Neural progenitor cell (in vitro differentiated cells): Measurements from ENCODE around the gene NIM1K. TPM values are rescaled to one million over a fixed set of nuclear protein-coding genes. Genes with fewer than 3 reads are reported as not detected.
A peak's percentile ranks its signal among the peaks of the same experiment; 100 is the strongest.

Experiments used
- DNase-seq: peaks from one replicate; pipeline ENCODE4 v3.0.0-alpha.2; 2016; ENCODE audit warnings: low spot score
- H2AFZ ChIP-seq: fragments of 200-600 bp; sonication (generic); replicated peaks from 2 replicates; pipeline ENCODE4 v1.6.1; 2016; ENCODE audit warnings: antibody characterized with exemption
- H3F3A ChIP-seq: fragments of 200-600 bp; sonication (generic); 2 replicates; pipeline ENCODE4 v1.6.1; 2016; ENCODE audit warnings: antibody characterized with exemption, low read depth
- H3K27ac ChIP-seq: fragments of 200-600 bp; sonication (generic); 2 replicates; pipeline ENCODE4 v1.5.1; 2016; ENCODE audit warnings: mild to moderate bottlenecking
- H3K27me3 ChIP-seq: fragments of 200-600 bp; sonication (generic); 2 replicates; pipeline ENCODE4 v1.6.1; 2016; ENCODE audit warnings: mild to moderate bottlenecking, moderate library complexity
- H3K36me3 ChIP-seq: fragments of 200-600 bp; sonication (generic); 2 replicates; pipeline ENCODE4 v1.5.1; 2016
- H3K4me1 ChIP-seq: fragments of 200-600 bp; sonication (generic); 2 replicates; pipeline ENCODE4 v1.6.1; 2016; ENCODE audit warnings: mixed run types
- H3K4me2 ChIP-seq: fragments of 200-600 bp; sonication (generic); 2 replicates; pipeline ENCODE4 v1.6.1; 2016
- H3K4me3 ChIP-seq: fragments of 200-600 bp; sonication (generic); 2 replicates; pipeline ENCODE4 v1.5.1; 2016
- H3K79me2 ChIP-seq: fragments of 200-600 bp; sonication (generic); 2 replicates; pipeline ENCODE4 v1.6.1; 2016; ENCODE audit warnings: low read depth
- H3K9ac ChIP-seq: fragments of 200-600 bp; sonication (generic); 2 replicates; pipeline ENCODE4 v1.6.1; 2016
- H3K9me3 ChIP-seq: fragments of 200-600 bp; sonication (generic); 2 replicates; pipeline ENCODE4 v1.5.1; 2016; ENCODE audit warnings: low read depth
- H4K20me1 ChIP-seq: fragments of 200-600 bp; sonication (generic); 2 replicates; pipeline ENCODE4 v1.6.1; 2016; ENCODE audit warnings: low read depth
- H3K27ac Mint-ChIP-seq: 3 replicates; pipeline ENCODE4 v1.8.0; 2021; ENCODE audit warnings: mixed read lengths
- H3K27me3 Mint-ChIP-seq: 2 replicates; pipeline ENCODE4 v1.8.0; 2022; ENCODE audit warnings: low read depth, mild to moderate bottlenecking, inconsistent platforms, moderate library complexity, mixed read lengths; ENCODE audit not compliant: insufficient read depth
- H3K36me3 Mint-ChIP-seq: 3 replicates; pipeline ENCODE4 v1.8.0; 2021; ENCODE audit warnings: mixed read lengths
- H3K4me1 Mint-ChIP-seq: 3 replicates; pipeline ENCODE4 v1.8.0; 2021; ENCODE audit warnings: mixed read lengths
- H3K4me3 Mint-ChIP-seq: 3 replicates; pipeline ENCODE4 v1.8.0; 2021; ENCODE audit warnings: mild to moderate bottlenecking, moderate library complexity, mixed read lengths
- H3K9me3 Mint-ChIP-seq: 3 replicates; pipeline ENCODE4 v1.8.0; 2020; ENCODE audit warnings: mixed read lengths
- CTCF ChIP-seq: fragments of 200-600 bp; sonication (generic); IDR thresholded peaks from 2 replicates; pipeline ENCODE4 v1.5.1; 2017; ENCODE audit warnings: antibody characterized with exemption, mild to moderate bottlenecking
- EZH2 ChIP-seq: fragments of 200-600 bp; sonication (generic); IDR thresholded peaks from 2 replicates; pipeline ENCODE4 v1.6.1; 2017; ENCODE audit warnings: antibody characterized with exemption, mild to moderate bottlenecking, moderate library complexity
- EZH2phosphoT487 ChIP-seq: fragments of 200-600 bp; sonication (generic); IDR thresholded peaks from 2 replicates; pipeline ENCODE4 v1.6.1; 2017; ENCODE audit warnings: antibody characterized with exemption
- total RNA-seq: library from RNA; depleted of rRNA; stranded (reverse); fragments of >200 nt; gene quantifications from 2 replicates; pipeline ENCODE4 v1.2.3, GENCODE V29; 2015; ENCODE audit warnings: low replicate concordance

The NIM1K gene
- total RNA-seq, 1 donor from 2014 or later = not detected

DNA sequence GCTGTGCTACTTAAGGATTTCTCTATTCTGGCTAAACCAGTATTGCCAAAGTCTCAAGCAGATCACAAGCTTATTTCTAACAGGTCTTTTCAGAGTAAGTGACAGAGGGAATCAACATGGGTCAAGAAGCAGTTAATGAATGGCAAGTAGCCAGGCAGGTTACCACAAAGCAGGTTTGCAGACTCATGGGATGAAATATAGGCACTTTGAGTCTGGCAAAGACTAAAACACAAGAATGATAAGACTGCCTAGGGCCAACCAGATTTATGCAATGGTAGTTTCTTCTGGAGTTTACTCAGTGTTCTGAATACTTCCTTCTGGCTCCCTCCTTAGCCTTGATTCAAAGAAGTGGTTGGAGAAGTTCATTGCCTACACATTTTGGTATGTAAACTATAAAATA lies 117.6 kb downstream of the NIM1K start:
- no peak for TF ChIP-seq EZH2phosphoT487
- TF ChIP-seq EZH2 = no peak
- no peak for TF ChIP-seq CTCF
- Histone ChIP-seq H3K9ac (no peak overlapping the region), H3K27me3 (no peaks in the 10 kb centered on the region), H4K20me1 (peaks cover 84% of the 10 kb centered on the region), H2AFZ (no peak overlapping the region), H3K9me3 (no peaks in the 10 kb centered on the region), H3K4me3 (peak overlapping the region; percentile 79), H3K79me2 (peaks cover 91% of the 10 kb centered on the region), H3K27ac (peak overlapping the region; percentile 24), H3K4me1 (peaks cover 56% of the 10 kb centered on the region), H3F3A (peaks cover 53% of the 10 kb centered on the region), H3K4me2 (peak overlapping the region; percentile 95), H3K36me3 (peaks cover 5% of the 10 kb centered on the region)
- no peak overlapping the region for H3K27ac Mint-ChIP-seq
- H3K36me3 Mint-ChIP-seq = peaks cover 44% of the 10 kb centered on the region
- peaks cover 2% of the 10 kb centered on the region for H3K9me3 Mint-ChIP-seq
- H3K27me3 Mint-ChIP-seq = peaks cover 9% of the 10 kb centered on the region
- peak overlapping the region; percentile 100 for H3K4me3 Mint-ChIP-seq
- peaks cover 67% of the 10 kb centered on the region for H3K4me1 Mint-ChIP-seq
- DNase-seq = peak; percentile 23

GRCh38 chr5:43312076-43312661 lies 120.1 kb downstream of the NIM1K start:
- Mint-ChIP-seq H3K36me3 (peaks cover 35% of the 10 kb centered on the region), H3K4me1 (peaks cover 62% of the 10 kb centered on the region), H3K27ac (peak overlapping the region; percentile 95), H3K27me3 (peaks cover 9% of the 10 kb centered on the region), H3K9me3 (peaks cover 18% of the 10 kb centered on the region), H3K4me3 (peak overlapping the region; percentile 100)
- Histone ChIP-seq H4K20me1 (peaks cover 59% of the 10 kb centered on the region), H2AFZ (no peak overlapping the region), H3K27me3 (no peaks in the 10 kb centered on the region), H3K9me3 (no peaks in the 10 kb centered on the region), H3F3A (peaks cover 54% of the 10 kb centered on the region), H3K4me1 (peaks cover 58% of the 10 kb centered on the region), H3K27ac (peak overlapping the region; percentile 7), H3K4me2 (peak overlapping the region; percentile 95), H3K4me3 (peak overlapping the region; percentile 79), H3K79me2 (peaks cover 69% of the 10 kb centered on the region), H3K9ac (peak overlapping the region; percentile 81), H3K36me3 (peaks cover 5% of the 10 kb centered on the region)
- no peak for TF ChIP-seq EZH2
- peak; percentile 12 for DNase-seq

DNA sequence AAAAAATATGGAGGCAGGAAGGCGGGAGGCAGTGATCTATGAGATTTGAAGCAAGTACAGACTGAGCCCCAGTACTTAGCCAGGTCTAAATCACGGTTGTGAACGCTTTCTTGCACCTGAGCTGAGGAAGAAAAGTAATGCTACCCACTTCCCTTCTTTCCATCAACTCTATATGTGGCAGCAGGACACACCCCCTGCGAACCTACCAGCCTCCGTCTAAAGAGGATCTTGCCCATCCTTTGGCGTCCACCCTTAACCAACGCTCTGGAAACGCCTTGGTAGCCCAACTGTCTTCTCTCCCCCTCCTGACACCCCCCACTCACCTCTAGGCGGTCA lies 120.6 kb downstream of the NIM1K start:
- Histone ChIP-seq H4K20me1 (peaks cover 54% of the 10 kb centered on the region), H3K27ac (peak overlapping the region; percentile 87), H3K9ac (peak overlapping the region; percentile 81), H3K4me3 (peak overlapping the region; percentile 79), H3K27me3 (no peaks in the 10 kb centered on the region), H3K79me2 (peaks cover 64% of the 10 kb centered on the region), H3K4me2 (peak overlapping the region; percentile 95), H2AFZ (no peak overlapping the region), H3F3A (peaks cover 49% of the 10 kb centered on the region), H3K36me3 (peaks cover 5% of the 10 kb centered on the region), H3K9me3 (no peaks in the 10 kb centered on the region), H3K4me1 (peaks cover 55% of the 10 kb centered on the region)
- Mint-ChIP-seq H3K27me3 (peaks cover 9% of the 10 kb centered on the region), H3K4me1 (peaks cover 58% of the 10 kb centered on the region), H3K9me3 (peaks cover 23% of the 10 kb centered on the region), H3K36me3 (peaks cover 34% of the 10 kb centered on the region), H3K27ac (peak overlapping the region; percentile 95), H3K4me3 (peak overlapping the region; percentile 100)
- no peak for DNase-seq
- TF ChIP-seq CTCF (no peak), EZH2 (no peak), EZH2phosphoT487 (no peak)
